AML-193 (cell line): ENCODE measurements around the gene NFYB.
"Not testable (repeated sequence)": the region's sequence is repeated elsewhere in the genome, so short reads cannot be mapped to it uniquely, and the experiment has no call there.

Experiments used
- DNase-seq, 2 experiments: peaks; one replicate each; lab custom pipeline; 2025; lab: John Stamatoyannopoulos, UW

Gene NFYB

DNA sequence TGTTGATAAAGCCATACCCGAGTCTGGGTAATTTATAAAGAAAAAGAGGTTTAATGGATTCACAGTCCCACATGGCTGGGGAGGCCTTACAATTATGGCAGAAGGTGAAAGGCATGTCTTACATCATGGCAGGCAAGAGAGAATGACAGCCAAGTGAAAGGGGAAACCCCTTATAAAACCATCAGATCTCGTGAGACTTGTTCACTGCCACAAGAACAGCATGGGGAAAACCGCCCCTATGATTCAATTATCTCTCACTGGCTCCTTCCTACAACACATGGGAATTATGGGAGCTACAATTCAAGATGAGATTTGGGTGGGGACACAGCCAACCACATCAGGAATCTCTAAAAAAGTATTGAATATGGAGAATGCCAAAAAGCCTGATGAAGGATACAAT is 25.0 kb upstream of the NFYB start:
- DNase-seq: not testable (repeated sequence)

GRCh38 chr12:104155711-104156555 is 17.9 kb upstream of the NFYB start:
- no peak for DNase-seq

- no peak for DNase-seq
These were observed 16.8 kb upstream of the NFYB start for GRCh38 chr12:104154806-104155205.

DNA sequence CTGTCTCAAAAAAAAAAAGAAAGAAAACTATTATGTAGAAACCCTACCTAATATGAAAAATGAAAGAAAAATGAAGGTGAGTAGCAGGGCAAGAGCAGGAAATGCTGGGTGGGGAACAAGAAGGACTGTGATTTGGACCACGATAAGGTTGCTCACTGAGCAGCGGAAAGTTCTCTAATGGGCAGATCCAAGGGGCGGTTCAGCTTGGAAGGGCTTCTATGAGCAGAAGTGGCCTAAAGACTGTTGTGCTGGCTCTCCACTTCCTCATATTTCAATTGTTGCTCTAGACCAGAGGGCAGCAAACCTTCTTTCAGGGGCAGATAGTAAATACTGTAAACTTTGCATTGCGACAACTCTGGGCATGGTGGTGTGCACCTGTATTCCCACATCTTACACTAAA is 16.3 kb upstream of the NFYB start:
- peak in 1 of 2 experiments; percentile 9 for DNase-seq

GRCh38 chr12:104152685-104153241 is 14.8 kb upstream of the NFYB start:
- no peak for DNase-seq

GRCh38 chr12:104150416-104150815 is 12.4 kb upstream of the NFYB start:
- no peak for DNase-seq

DNA sequence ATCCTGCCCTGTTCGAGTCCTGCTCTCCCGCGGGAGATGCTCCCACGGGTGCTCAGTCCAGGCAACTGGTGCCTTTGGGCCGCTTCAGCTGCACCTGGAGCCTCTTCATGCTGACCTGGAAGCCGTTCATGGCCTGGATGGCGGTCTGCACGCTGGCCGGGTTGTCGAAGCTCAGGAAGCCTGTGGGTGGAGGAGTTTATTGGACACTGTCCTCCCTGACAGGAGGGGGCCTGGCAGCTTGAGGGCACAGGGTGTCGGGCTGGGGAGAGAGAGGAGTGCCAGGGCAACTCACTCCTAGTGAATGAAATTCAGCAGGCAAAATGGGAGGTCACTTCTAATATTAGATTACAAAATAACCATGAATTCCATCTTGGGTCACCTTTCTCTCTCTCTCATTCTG is 9.3 kb upstream of the NFYB start:
- no peak for DNase-seq

DNA sequence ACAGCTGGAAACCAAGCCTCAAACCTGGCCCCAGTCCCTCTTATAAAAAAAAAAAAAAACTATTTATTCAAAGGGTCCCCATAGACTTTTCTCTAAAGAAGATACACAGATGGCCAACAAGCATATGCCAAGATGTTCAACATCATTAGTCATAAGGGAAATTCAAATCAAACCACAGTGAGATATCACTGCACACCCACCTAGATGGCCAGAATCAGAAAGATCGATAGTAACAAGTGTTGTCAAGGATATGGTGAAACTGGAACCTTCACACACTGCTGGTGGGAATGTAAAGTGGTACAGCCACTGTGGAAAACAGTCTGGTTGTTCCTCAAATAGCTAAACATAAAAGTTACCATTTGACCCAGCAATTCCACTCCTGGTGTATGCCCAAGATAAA is 5.9 kb upstream of the NFYB start:
- DNase-seq: no peak

DNA sequence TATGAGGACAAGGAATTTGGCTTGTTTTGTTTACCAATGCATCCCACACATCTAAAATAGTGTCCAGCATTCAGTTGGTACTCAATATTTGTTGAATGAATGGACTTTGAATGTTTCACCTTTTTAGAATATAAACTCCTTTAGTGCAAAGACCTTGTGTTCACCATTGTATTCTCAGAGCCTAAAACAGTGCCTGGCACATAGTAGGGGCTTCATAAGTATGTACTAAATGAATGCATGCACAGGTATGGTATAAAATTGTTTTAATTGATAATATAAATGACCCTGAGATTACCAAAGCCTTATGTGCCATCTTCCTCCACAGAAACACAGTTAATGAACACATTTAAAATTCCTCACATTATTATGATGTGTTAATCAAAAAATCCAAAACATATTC is 5.0 kb upstream of the NFYB start:
- DNase-seq: no peak

DNA sequence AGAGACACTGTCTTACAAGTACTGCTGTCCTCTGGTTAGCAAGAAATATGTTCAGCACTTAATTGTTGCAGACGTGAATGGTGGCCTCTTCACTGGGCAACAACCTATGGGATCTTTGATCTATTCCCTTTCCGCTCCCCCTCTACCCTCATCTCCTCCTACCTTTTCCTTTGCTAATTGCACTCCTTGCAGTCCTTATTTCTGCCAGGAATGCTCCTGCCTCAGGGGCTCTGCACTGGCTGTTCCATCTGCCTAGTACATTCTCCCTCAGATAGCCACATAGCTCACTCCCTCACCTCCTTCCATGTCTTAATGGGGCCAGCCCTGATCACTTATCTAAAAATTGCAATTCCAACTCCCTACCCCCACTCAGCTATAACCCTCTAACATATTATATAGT is 4.5 kb upstream of the NFYB start:
- no peak for DNase-seq

DNA sequence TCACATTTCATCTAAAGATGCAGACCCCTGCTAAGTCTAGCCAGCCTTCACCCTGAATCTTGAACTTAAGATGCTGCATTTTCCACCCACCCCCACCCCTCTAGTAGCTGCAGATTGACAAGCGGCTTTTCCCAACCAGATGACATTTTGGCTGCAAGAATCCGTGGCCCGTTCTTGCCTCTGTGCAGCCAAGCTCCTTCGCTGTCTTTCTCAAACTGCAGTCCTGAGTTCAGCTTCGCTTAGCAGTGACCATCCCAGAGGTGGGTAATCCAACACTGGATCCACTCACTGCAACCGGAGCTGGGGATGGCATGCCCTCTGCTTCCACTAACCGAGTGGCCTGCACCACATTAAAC is 765 bp upstream of the NFYB start:
- DNase-seq: no peak

DNA sequence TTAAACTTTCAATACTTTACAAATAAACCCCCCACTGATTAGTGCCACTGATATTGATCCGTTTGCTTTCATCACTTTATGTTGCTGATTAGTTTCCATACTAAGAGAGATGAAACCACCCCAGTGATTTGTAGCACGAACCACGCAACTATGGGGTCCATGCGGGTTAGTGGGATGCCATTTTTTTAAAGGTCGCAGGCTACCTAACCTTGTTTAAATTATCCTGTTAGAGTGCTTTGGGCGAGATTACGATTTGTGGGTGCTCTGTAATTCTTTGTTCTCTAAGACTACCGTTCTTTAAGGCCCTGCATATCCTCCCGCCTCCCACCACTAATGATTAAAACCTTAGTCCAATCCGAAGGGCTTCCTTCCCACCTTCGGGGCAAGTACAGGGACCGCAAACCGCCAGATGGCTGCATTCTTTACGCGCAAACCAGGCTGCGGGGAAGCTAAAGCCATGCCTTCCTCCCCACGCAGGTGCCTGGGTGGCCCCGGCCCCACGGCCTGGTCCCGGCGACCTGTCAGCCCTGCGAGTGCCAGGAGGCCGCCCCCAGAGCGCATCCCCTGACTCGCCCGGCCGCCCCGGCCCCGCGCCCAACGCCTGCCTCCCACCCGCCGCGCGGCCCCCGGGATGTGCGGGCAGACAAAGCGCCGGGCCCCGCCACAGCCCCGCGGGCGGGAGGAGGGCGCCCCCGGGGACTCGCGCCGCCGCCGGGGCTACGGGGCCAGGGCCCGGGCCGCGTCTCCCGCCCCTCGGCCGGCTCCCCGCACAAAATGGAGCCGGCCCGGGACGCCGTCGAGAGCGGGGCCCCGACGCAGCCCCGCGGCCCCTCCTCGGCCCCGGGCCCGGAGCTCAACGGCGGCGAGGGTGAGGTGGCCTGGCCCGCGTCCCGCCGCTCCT is 759 bp downstream of the NFYB start:
- peak; percentile 18 to 23 for DNase-seq

DNA sequence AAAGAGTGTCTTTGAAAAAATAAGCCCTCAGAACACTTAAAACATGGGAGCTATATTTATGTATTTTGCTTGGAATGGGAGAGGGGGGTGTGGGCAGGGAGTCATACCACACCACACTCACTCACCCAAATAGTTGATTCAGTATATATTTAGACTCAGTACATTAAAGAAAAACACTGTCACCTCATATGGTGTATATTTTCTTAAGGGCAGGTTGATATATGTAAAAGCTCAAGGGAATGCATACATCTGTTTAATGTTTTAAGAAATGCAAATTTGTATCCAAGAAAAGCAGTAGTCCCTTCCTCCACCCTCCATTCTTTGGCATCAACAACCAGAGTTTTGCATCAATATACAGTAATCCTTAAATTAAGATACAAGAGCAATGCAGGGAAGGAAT is 1.4 kb downstream of the NFYB start:
- DNase-seq: no peak

- no peak for DNase-seq
These were observed 3.1 kb downstream of the NFYB start for GRCh38 chr12:104134882-104135281.

DNA sequence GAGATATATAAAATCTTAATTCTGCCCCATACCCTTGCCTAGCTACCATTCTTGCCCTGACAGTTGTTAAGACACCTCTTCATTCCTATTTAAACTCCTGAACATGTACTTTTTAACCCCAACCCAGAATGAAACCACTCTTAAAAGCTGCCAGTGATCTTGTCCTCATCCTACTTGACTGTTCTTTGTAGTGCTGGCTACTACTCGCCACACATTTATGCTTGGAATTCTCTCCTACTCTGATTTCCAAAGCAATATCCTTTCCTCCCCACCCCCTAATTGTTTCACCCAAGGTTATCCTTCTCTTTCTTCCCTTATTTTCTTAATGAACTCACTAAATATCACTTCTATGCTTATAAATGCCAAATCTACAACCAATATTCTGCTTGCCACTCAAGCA is 4.1 kb downstream of the NFYB start:
- no peak for DNase-seq

GRCh38 chr12:104133321-104133720 is 4.7 kb downstream of the NFYB start:
- DNase-seq: peak; percentile 60

- no peak for DNase-seq
These were observed 5.6 kb downstream of the NFYB start for GRCh38 chr12:104132351-104132956.

GRCh38 chr12:104131609-104132008 is 6.4 kb downstream of the NFYB start:
- DNase-seq: no peak

DNA sequence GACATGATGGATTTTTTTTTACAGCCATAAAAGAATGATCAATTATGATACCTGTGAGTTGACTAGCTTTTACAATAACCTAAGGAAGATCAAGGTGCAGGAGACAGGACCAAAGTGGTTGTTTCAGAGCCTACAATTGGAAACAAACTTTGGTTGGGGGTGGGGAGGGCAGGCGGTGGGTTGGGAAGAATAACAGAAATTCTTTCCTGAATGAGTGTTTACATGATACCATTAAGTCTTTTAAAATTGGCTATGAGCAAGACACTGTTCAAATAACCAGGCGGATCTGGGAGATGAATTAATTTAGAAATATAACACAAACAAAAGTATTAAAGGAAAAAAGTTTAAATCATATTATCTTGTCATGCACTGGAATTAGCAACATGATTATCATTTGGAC is 7.2 kb downstream of the NFYB start:
- DNase-seq: no peak

DNA sequence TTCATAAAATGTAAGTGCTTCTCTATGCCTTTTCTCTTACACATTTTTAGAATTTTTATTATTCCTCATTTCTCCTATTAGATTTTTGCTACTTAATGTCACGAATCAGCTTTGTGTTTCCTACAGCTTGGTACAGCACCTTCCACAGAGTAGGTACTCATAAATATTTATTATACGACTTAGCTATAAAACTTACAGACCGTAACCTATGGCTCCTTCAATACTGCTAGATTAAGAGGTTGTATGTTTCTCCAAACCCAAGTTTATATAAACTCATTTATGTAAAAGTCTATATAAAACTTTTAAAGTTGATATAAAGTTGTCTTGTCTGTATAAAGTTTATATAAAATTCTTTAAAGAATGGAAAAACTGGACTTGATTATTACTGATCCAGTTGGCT is 11.5 kb downstream of the NFYB start:
- no peak for DNase-seq

DNA sequence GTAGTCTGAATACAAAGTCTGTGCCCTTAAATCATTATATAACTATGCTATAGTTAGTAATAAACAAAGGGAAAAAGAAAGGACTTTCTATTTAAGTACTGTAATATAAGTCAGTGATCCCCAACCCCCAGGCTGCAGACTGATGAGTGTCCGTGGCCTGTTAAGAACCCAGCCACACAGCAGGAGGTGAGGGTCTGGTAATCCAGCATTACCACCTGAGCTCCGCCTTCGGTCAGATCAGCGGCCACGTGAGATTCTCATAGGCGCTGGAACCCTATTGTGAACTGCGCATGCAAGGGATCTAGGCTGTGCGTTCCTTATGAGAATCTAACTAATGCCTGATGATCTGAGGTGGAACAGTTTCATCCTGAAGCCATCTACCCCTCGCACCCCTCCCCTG is 15.7 kb downstream of the NFYB start:
- DNase-seq: no peak

DNA sequence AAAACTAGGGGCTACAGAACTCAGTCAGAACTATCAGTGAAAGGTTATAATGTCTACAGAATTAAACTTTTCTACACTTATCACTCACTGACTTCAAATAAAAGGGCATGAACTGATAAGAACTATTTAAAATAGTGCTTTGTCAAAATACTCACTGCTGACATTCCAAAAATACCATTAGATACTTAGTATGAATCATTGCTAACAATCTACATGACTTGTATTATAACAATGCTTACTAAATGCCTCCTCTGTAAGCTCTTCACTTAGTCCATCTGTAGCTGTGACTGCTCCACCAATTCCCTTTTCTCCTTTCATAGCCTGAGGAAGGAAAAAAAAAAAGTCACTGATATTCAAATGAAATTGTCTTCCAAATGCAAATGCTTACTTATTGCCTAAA is 17.0 kb downstream of the NFYB start:
- no peak for DNase-seq

DNA sequence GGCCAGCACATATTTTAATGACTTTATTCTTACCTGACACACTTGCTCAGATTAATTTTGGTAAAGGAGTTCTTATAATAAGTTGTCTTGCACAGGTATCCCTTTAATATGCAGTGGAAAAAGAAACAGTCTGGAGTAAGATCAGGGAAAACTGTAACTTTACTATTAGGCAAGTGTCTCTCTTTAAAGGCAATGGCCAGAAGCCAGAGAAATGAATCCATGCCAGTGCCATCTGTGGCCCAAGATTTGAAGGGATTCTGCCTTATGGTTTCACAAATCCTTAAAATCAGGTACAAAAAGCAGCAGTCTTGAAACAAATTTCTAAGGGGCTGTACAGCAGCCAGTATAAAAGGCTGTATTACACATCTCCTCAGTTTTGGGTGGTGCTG is 22.4 kb downstream of the NFYB start:
- no peak for DNase-seq
